Measurements from ENCODE around the gene LTF. TPM values are rescaled to one million over a fixed set of nuclear protein-coding genes. Genes with fewer than 3 reads are reported as not detected.

The LTF gene
- total and polyA plus RNA-seq, 9 of the 15 experiments (the other 6 are each of a cell fraction or from before 2014, with no cell fraction given): 0.07 TPM; not detected in 8

DNA sequence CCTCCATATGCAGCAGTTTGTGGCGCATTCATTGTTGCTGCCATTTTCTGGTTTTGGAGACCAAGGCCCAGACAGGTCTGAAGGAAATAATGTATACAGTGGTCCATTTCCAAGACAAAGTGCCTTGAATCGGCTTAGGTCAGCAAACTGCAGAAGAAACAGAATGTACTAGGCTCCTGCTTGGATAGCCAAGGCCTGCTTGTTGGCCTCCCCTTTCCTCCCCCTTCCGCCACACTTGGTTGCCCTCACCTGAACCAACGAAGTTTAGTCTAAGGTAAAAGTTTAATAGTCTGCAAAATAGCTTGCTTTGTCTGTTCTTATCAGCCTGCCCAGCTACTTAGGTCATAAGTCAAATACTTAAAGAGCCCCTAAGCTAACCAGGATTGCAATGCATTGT is 21.1 kb upstream of the LTF start (continued):
- TF ChIP-seq, protein P1, sequence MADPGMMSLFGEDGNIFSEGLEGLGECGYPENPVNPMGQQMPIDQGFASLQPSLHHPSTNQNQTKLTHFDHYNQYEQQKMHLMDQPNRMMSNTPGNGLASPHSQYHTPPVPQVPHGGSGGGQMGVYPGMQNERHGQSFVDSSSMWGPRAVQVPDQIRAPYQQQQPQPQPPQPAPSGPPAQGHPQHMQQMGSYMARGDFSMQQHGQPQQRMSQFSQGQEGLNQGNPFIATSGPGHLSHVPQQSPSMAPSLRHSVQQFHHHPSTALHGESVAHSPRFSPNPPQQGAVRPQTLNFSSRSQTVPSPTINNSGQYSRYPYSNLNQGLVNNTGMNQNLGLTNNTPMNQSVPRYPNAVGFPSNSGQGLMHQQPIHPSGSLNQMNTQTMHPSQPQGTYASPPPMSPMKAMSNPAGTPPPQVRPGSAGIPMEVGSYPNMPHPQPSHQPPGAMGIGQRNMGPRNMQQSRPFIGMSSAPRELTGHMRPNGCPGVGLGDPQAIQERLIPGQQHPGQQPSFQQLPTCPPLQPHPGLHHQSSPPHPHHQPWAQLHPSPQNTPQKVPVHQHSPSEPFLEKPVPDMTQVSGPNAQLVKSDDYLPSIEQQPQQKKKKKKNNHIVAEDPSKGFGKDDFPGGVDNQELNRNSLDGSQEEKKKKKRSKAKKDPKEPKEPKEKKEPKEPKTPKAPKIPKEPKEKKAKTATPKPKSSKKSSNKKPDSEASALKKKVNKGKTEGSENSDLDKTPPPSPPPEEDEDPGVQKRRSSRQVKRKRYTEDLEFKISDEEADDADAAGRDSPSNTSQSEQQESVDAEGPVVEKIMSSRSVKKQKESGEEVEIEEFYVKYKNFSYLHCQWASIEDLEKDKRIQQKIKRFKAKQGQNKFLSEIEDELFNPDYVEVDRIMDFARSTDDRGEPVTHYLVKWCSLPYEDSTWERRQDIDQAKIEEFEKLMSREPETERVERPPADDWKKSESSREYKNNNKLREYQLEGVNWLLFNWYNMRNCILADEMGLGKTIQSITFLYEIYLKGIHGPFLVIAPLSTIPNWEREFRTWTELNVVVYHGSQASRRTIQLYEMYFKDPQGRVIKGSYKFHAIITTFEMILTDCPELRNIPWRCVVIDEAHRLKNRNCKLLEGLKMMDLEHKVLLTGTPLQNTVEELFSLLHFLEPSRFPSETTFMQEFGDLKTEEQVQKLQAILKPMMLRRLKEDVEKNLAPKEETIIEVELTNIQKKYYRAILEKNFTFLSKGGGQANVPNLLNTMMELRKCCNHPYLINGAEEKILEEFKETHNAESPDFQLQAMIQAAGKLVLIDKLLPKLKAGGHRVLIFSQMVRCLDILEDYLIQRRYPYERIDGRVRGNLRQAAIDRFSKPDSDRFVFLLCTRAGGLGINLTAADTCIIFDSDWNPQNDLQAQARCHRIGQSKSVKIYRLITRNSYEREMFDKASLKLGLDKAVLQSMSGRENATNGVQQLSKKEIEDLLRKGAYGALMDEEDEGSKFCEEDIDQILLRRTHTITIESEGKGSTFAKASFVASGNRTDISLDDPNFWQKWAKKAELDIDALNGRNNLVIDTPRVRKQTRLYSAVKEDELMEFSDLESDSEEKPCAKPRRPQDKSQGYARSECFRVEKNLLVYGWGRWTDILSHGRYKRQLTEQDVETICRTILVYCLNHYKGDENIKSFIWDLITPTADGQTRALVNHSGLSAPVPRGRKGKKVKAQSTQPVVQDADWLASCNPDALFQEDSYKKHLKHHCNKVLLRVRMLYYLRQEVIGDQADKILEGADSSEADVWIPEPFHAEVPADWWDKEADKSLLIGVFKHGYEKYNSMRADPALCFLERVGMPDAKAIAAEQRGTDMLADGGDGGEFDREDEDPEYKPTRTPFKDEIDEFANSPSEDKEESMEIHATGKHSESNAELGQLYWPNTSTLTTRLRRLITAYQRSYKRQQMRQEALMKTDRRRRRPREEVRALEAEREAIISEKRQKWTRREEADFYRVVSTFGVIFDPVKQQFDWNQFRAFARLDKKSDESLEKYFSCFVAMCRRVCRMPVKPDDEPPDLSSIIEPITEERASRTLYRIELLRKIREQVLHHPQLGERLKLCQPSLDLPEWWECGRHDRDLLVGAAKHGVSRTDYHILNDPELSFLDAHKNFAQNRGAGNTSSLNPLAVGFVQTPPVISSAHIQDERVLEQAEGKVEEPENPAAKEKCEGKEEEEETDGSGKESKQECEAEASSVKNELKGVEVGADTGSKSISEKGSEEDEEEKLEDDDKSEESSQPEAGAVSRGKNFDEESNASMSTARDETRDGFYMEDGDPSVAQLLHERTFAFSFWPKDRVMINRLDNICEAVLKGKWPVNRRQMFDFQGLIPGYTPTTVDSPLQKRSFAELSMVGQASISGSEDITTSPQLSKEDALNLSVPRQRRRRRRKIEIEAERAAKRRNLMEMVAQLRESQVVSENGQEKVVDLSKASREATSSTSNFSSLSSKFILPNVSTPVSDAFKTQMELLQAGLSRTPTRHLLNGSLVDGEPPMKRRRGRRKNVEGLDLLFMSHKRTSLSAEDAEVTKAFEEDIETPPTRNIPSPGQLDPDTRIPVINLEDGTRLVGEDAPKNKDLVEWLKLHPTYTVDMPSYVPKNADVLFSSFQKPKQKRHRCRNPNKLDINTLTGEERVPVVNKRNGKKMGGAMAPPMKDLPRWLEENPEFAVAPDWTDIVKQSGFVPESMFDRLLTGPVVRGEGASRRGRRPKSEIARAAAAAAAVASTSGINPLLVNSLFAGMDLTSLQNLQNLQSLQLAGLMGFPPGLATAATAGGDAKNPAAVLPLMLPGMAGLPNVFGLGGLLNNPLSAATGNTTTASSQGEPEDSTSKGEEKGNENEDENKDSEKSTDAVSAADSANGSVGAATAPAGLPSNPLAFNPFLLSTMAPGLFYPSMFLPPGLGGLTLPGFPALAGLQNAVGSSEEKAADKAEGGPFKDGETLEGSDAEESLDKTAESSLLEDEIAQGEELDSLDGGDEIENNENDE (IDR thresholded peaks at IDR 0.05; ENCODE audit: low read depth, low read length): no peak

All from K562 (cell line).